Fibroblast of upper back skin (primary cell): ENCODE results near the gene AXDND1.

Source experiments
- DNase-seq: peaks from one replicate; pipeline ENCODE4 v3.0.0-alpha.2; 2013

Gene AXDND1

DNA sequence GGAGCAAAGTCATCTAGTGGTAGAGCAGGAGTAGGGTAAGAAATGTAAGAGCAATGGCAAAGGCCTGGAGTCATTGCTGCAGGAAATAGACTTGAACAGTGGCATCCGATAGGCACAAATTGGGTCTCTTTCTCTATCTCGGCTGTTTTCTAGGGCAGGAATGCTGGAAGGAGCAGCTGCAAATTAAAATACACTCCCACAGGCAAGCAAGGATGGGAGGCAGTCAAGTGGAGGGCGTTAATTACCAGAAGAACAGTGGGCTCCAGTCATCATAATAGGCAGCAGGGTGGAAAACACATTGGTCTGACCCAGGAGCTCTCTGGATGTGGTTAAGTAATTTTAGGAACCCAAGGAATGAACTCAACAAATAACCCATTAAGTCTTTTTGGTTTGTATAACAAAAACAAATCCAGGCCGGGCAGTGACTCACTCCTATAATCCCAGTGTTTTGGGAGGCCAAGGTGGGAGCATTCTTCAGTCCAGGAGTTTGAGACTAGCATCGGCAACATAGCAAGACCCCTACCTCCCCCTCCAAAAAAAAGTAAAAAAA, 218.1 kb downstream of the AXDND1 start:
- no peak for DNase-seq

DNA sequence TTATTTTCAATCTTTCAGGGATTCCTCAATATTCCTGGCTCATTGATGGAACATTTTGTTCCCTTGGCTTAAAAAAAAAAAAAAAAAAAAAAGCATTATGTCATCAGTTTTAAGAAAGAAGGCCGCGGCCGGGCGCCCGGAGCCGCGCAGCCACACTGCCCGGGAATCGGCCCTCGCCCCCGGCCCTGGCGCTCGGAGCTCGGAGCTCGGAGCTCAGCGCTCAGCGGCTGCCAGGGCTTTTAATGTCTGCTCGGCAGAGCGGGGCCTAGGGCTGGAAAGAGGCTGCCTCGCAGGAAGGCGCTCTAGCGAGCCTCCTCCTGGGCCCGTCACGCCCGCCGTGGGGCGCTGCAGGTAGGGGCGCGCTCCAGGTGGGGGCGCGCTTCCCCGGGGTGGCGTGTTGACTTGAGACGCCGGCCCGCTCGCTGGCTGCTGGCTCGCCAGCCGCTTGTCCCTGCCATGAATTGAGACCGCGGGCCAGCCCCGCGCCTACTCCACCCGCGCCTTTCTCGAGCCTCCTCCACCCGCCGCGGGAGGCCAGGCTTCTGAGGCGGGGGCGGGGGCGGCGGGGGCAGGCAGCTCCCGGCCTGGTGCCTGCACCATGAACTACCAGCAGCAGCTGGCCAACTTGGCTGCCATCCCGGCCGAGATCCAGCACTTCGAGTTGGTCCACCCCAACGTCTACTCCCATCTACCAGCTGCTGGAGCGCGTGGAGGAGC, 220.5 kb downstream of the AXDND1 start:
- DNase-seq, result peak; percentile 16

DNA sequence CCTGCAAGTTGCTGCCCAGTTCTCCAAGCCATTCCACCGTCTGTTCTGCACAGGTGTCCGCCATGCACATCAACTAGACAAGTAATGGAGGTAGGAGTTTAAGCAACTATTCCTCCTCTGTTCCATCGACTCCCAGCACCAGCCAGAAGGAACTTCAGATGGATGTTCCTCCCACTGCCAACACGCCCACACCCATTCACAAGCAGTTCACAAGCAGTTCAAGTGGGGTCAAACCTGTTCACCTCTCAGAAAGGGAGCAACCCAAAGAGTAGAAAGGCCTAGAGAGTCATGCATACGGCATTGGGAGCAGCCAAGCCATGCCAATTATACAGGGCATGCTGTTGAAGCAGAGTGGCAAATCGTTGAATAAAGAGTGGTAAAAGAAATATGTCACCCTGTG, 221.6 kb downstream of the AXDND1 start:
- no peak for DNase-seq

DNA sequence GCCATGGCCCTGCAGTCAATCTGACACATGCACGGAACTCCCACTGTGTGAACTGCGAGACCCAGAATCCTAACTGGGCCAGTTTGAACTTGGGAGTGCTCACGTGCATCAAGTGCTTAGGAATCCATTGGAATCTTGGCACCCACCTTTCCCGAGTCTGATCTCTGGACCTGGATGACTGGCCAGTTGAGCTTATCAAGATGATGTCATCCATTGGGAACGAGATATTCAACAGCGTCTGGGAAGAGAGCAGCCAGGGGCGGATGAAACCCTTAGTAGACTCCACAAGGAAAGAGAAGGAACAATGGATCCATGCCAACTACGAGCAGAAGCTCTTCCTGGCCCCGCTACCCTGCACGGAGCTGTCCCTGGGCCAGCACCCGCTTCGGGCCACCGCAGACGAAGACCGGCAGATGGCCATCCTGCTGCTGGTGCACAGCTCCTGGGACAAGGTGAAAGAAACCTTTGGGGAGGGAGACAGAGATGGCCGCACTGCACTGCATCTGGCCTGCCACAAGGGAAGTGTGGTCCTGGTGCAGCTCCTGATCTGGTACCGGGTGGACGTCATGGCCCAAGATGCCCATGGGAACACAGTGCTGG, 222.8 kb downstream of the AXDND1 start:
- DNase-seq, result no peak

DNA sequence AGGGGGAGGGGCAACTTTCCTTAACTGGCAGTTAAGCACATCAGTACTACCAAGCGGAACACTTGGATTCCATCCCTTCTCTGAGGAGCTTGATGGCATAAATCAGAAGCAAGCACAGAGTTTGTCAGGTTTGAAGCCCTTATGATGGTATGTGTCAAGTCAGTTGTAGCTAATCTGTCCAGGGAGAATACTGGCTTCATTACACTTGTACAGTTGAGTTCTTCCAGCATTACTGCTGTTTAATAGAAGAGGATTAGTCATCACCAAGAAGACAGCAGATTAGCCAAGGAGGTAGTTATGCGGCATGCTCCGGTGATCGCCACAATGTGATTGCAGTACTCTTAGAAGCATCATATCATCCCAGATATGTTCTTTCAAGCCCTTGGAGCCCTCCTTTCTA, 223.7 kb downstream of the AXDND1 start:
- no peak for DNase-seq

DNA sequence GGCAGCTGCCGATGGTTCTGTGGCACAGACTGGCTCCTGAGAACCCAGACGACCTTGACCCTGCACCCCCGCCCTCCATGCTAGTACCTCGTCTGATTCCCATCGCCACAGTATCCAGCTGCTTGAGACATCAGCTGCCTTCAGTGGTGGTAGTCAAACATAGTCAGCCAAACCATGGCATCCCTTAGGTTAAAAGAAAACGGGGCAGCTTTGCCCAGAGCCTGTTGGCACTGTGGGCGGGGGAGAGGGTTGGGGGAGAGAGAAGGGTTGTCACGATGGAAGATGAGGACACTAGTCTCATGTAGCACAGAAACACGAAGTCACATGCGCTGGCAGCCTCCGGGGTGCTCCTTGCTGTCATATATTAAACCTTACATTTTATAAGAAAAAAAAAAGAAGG, 224.9 kb downstream of the AXDND1 start:
- DNase-seq, result no peak

DNA sequence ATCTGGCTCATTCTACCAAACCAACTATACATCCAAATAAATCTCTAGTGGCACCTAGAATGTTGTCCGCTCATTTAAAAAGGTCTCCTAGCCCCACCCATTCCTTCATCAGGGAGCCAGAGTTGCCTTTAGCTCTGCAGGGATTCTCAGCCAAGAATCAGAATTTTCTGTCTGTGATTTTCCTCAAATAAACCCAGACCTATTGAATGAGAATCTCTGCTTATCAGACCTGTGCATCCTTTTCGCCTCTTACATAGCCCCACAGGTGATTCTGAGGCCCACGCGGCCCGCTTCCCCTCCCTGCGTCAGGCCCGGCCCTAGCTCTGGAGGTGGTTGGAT, 225.5 kb downstream of the AXDND1 start:
- no peak for DNase-seq

DNA sequence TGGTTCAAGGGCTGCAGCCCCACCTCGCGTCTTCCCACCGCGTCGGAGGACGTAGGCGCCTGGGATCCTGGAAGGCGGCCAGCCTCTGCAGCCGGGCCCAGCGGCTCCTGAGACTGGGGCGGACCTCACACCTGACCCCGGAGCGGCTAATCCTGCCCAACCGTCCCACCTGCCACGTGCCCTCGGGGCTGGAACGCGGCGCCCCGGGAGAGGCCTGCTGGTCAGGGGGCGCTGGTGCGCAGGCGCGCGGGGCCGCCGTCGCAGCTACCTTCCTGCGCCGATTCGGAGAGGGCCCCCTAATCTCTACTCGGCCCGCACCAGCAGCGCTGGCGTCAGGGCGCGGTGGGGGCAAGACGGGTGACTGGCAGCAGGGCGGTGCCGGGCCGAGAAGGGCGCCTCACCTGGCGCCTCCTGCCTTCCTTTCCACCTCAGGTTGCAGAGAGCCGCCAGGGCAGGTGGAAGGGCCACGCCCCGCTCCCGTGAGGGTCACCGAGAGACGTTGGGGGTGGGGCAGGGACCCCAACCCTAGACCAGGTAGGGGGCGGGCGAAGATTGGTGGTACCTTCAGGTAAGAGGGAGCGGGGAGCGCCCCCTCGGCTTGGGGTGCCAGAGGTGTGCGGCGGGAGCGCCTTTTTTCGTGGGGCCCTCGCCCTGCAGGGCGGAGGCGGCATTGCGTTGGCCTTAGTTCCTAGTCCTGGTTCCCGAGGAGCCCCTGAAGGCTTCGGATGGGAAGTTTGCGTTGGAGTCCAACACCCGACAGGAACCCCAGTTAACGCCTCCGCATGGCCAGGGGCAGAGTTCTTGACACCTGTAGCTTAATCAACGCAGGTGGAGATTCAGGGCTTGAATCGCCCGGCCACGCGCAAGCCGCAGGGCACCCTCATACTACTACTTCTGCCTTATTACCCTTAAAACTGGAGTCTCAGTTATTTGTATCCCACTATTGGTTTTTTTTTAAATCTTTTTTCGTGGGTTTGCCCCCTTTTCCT, 226.1 kb downstream of the AXDND1 start, which contains the start of gene TDRD5:
TDRD5 (plus strand) TSS at position 241 of the 989 bp plus-strand sequence. CDS start 784 bp downstream, outside the sequence.
- DNase-seq, result no peak

DNA sequence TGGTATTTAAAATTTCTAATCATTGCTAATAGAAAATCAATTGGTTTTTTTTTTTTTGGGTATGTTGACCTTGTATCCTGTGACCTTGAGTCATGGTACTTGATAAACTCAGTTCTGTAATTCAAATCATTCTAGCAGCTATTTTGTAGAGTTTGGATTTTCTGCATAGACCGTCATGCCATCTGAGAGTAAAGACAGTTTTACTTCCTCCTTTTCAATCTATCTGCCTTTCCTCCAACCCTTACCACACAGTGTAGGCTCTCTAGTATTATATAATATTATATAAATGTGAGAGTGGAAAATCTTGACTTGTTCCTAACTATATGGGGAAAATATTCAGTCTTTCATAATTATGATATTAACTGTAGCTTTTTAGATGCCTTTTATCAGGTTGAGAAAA, 232.9 kb downstream of the AXDND1 start:
- DNase-seq, result no peak

DNA sequence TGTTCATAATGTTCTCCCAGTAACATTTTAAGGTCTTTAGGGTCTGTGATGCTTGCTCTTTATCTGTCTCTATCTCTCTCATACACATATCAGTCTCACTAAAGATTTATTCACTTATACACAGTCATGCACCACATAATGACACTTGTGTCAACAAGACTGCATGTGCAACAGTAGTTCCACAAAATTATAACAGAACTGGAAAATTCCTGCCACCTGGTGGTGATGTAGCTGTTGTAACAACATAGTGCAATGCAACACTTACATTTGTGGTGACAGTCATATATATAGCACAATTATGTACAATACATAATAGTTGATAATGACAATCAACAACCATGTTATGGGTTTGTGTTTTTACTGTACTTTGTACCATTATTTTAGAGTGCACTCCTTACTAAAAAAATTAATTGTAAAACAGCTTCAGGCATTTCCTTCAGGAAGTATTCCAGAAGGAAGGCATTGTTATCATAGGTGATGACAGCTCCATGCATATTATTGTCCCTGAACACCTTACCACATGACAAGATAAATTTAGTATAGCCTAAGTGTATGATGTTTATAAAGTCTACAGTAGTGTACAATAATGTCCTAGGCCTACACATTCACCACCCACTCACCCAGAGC, 234.0 kb downstream of the AXDND1 start:
- DNase-seq, result peak; percentile 12

DNA sequence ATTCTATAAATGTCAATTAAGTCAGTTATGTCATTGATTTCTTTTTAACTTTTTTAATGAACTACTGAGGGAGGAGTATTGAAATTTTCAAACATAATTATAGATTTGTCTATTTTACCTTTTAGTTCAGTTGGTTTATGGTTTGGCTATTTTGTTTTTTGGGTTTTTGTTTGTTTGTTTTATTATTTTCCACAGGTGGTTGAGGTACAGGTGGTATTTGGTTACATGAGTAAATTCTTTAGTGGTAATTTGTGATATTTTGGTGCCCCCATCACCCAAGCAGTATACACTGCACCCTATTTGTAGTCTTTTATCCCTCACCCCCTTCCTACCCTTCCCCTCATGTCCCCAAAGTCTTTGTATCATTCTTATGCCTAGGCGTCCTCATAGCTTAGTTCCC, 235.3 kb downstream of the AXDND1 start:
- DNase-seq, result no peak
